Cardiac fibroblast (primary cell): ENCODE results near the gene BDH1.
"Not testable (repeated sequence)": the region's sequence is repeated elsewhere in the genome, so short reads cannot be mapped to it uniquely, and the experiment has no call there.

ENCODE experiments used
- DNase-seq, 2 donors: peaks; one replicate each; pipeline versions ENCODE4 v3.0.0 to v3.0.0-alpha.2; 2010; ENCODE audit warnings: low read depth in 2 of 2
- H3K4me3 ChIP-seq, 2 donors: replicated peaks in 1 of 2; 1 replicate in 1 of 2; 2 replicates in 1 of 2; pipeline ENCODE4 v1.5.1; 2011; ENCODE audit warnings: low read depth in 2 of 2, low read length in 2 of 2, mild to moderate bottlenecking in 2 of 2, moderate library complexity in 1 of 2
- CTCF ChIP-seq: IDR thresholded peaks from one replicate; pipeline ENCODE4 v1.5.1; 2011; ENCODE audit warnings: low read depth, mild to moderate bottlenecking, low read length, inconsistent platforms

The BDH1 gene

GRCh38 chr3:197567904-197568681, 12.3 kb upstream of the BDH1 start:
- no peak for TF ChIP-seq CTCF
- H3K4me3 ChIP-seq: no peak overlapping the region
- DNase-seq: no peak

- DNase-seq, H3K4me3 ChIP-seq: not testable (repeated sequence)
These were observed 10.4 kb upstream of the BDH1 start for GRCh38 chr3:197566155-197566554.

- TF ChIP-seq CTCF: no peak
- H3K4me3 ChIP-seq: no peak overlapping the region
- DNase-seq: peak in 1 of 2 donors; percentile 16
These were observed 8.5 kb upstream of the BDH1 start for GRCh38 chr3:197564097-197564843.

- DNase-seq: no peak
- no peak overlapping the region for H3K4me3 ChIP-seq
- TF ChIP-seq CTCF: no peak
These were observed 6.9 kb upstream of the BDH1 start for GRCh38 chr3:197562398-197563251.

GRCh38 chr3:197561926-197562325, 6.2 kb upstream of the BDH1 start:
- no peak for TF ChIP-seq CTCF
- no peak for DNase-seq

GRCh38 chr3:197559651-197560050, 3.9 kb upstream of the BDH1 start:
- no peak for TF ChIP-seq CTCF
- no peak for DNase-seq
- no peak overlapping the region for H3K4me3 ChIP-seq

More at GRCh38 chr3:197561926-197562325, 6.2 kb upstream of the BDH1 start:
- H3K4me3 ChIP-seq: no peak overlapping the region
